GM18499 (cell line): Measurements from ENCODE around the gene FGD4.
A peak's percentile ranks its signal among the peaks of the same experiment; 100 is the strongest.

ENCODE experiments used
- ATAC-seq: cut with Tn5 transposase; IDR thresholded peaks from one replicate; pipeline ENCODE4 v1.9.1; 2021; ENCODE audit warnings: moderate number of reproducible peaks; ENCODE audit not compliant: insufficient read depth, unreplicated experiment

The FGD4 gene

GRCh38 chr12:32651956-32652210, 252.5 kb downstream of the FGD4 start:
- ATAC-seq = no peak

- no peak for ATAC-seq
These were observed 260.6 kb downstream of the FGD4 start for GRCh38 chr12:32659908-32660440.

GRCh38 chr12:32661706-32662105, 262.3 kb downstream of the FGD4 start:
- no peak for ATAC-seq

DNA sequence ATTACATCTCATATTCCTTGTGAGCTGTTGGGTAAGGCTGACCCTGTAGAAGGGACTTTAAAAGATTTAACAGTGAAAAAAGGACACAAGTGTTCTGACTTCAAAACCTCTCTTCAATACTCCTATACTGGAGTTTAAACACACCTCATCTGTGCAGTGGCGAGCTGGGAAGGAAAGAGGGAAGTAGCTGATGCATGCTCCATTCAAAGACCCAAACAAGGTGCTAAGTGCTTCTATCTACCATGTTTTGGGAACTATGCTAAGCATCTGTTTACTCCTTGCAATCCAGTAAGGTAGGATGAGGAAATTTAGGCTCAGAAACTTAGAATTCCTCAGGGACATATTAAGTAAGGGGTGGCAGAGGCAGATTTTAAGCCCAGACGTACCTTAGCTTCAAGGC, 263.3 kb downstream of the FGD4 start:
- ATAC-seq = no peak

DNA sequence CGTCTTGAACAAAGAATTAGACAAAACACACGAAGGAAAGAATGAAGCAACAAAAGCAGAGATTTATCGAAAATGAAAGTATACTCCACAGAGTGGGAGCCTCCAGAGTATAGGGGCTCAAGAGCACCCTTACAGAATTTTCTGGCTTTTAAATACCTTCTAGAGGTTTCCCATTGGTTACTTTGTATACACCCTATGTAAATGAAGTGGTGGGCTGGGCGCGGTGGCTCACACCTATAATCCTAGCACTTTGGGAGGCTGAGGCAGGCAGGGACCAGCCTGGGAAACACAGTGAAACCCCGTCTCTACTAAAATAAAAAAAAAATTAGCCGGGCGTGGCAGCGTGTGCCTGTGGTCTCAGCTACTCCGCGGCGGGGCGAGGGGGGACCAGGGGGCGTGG, 266.7 kb downstream of the FGD4 start:
- no peak for ATAC-seq

DNA sequence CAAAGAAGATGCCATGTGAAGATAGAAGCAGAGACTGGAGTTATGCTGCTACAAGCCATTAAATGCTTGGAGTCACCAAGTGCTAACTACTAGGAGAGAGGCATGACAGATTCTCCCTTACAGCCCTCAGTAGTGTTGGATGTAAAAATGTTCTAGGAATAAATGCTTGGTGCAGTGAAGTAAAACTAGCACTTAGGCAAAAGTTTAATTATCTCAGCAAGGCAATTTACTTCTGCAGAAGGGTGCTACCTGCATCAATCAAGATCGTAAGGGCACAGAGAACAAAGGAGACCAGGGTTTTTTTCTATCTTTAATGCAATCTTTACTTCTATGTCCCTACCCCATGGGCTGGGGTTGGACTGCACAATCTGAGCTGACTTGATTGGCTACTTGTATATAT, 270.2 kb downstream of the FGD4 start:
- ATAC-seq = no peak

DNA sequence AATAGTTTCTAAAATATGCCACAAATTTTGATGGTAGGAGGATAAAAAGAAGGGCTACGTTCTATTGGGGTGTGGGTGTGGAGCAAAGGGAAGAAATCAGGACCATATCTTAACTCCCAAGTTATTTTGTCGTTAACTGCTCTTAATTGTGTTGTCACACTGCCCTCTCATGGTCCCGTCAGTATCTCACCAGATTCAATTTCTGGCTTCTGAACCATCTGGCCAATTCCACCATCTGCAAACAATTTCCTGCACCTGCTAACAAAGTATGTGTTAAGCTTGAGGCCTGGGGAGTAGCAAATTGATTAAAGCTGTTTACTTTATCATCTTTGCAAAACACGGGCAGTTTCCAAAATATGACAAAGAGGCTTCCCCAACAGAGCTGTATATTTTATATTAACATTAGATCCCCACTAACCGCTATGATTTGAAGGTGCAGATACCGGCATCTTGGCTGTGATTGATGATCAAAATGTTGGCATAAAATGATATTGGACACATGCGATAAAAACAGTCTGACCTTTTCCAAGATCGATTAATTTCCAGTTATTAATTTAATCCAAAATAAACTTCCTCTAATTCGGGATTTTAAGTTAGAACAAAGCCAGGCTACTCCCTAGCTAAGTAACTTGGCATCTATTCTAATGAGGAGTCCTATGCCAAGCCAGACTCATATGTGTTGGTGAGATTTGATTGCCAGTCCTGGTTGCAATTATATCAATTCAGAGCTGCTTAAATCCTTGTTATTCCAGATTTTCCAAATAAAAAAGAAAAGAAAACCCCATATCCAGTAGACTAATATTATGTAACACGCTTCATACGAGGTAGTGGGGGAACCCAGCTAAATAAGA, 272.8 kb downstream of the FGD4 start:
- ATAC-seq = no peak

GRCh38 chr12:32679091-32679919, 279.9 kb downstream of the FGD4 start, which contains the start of gene DNM1L:
DNM1L (plus strand) TSS chr12:32679301; CDS start chr12:32679364, 63 bp downstream.
- peak; percentile 91 for ATAC-seq

DNA sequence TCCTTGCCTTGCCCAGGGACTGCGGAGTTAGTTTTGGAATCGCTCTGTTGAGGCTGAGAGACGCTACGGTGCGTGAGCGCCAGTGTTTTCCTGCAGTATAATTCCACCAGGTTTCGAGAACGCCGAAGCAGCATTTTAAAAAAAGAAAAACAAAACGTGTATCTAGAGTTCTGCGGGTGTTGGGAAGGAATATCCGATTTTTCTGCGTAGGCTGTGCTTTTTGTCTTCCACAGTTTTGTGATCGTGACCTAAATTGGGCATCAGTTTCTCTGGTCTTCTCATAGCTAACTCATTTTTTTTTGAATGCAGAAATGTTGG, 280.5 kb downstream of the FGD4 start:
- no peak for ATAC-seq

- ATAC-seq = no peak
These were observed 281.4 kb downstream of the FGD4 start for GRCh38 chr12:32680787-32681186.

GRCh38 chr12:32681272-32681671, 281.9 kb downstream of the FGD4 start:
- ATAC-seq = no peak

- ATAC-seq = no peak
These were observed 287.0 kb downstream of the FGD4 start for GRCh38 chr12:32686340-32686739.

GRCh38 chr12:32688786-32689185, 289.4 kb downstream of the FGD4 start:
- no peak for ATAC-seq

DNA sequence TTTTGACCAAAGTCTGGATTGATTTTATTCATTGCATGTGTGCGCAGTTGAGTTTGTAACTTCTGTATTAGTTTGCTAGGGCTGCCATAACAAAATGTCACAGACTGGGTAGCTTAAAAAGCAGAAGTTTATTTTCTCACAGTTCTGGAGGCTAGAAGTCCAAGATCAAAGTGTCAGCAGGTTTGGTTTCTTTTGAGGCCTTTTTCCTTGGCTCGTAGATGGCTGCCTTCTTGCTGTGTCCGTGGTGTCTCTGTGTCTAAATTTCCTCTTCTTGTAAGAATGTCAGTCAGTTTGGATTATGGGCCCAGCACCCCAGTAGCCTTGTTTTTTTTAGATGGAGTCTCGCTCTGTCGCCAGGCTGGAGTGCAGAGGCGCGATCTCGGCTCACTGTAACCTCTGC, 291.6 kb downstream of the FGD4 start:
- ATAC-seq = no peak

- ATAC-seq = no peak
These were observed 293.0 kb downstream of the FGD4 start for GRCh38 chr12:32692358-32692757.

DNA sequence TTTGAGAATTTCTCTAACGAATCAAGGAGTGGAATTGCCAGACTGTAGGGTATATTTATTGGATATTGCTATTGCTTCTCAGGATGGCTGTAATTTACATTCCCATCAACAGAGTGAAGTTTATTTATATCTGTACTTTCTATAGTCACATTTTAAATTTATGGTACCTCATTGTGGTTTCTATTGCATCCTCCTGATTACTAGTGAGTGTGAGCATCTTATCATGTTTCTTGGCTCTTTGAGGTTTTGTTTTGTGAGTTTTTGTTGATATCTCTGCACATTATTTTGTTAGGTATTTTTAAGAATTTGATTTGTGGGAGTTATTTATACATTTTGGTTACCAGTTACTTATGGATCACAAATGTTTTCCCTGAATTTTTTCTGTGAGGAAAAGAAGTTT, 293.7 kb downstream of the FGD4 start:
- no peak for ATAC-seq
